Measurements from ENCODE around the gene RXRG.

The RXRG gene

GRCh38 chr1:165355977-165356811, 88.7 kb downstream of the RXRG start, which contains the start of gene LMX1A:
Gene LMX1A, minus strand, starts transcription at chr1:165356715. Its CDS starts 1,156 bp downstream, at chr1:165355559.
- DNase-seq (ENCODE audit: low spot score) = peak; percentile 43
- TF ChIP-seq, protein P1, sequence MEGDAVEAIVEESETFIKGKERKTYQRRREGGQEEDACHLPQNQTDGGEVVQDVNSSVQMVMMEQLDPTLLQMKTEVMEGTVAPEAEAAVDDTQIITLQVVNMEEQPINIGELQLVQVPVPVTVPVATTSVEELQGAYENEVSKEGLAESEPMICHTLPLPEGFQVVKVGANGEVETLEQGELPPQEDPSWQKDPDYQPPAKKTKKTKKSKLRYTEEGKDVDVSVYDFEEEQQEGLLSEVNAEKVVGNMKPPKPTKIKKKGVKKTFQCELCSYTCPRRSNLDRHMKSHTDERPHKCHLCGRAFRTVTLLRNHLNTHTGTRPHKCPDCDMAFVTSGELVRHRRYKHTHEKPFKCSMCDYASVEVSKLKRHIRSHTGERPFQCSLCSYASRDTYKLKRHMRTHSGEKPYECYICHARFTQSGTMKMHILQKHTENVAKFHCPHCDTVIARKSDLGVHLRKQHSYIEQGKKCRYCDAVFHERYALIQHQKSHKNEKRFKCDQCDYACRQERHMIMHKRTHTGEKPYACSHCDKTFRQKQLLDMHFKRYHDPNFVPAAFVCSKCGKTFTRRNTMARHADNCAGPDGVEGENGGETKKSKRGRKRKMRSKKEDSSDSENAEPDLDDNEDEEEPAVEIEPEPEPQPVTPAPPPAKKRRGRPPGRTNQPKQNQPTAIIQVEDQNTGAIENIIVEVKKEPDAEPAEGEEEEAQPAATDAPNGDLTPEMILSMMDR (IDR thresholded peaks at IDR 0.05; ENCODE audit: extremely low read depth, missing control alignments) = no peak

- DNase-seq (ENCODE audit: low spot score) = no peak
- TF ChIP-seq, protein P1 (IDR thresholded peaks at IDR 0.05; ENCODE audit: extremely low read depth, missing control alignments) = no peak
Observed at GRCh38 chr1:165355139-165355976, 89.6 kb downstream of the RXRG start.

- TF ChIP-seq, protein P1 (IDR thresholded peaks at IDR 0.05; ENCODE audit: extremely low read depth, missing control alignments) = no peak
- no peak for DNase-seq (ENCODE audit: low spot score)
Observed at GRCh38 chr1:165354739-165355138, 90.2 kb downstream of the RXRG start.

- no peak for DNase-seq (ENCODE audit: low spot score)
- TF ChIP-seq, protein P1 (IDR thresholded peaks at IDR 0.05; ENCODE audit: extremely low read depth, missing control alignments) = no peak
Observed at GRCh38 chr1:165353731-165354671, 90.9 kb downstream of the RXRG start.

DNA sequence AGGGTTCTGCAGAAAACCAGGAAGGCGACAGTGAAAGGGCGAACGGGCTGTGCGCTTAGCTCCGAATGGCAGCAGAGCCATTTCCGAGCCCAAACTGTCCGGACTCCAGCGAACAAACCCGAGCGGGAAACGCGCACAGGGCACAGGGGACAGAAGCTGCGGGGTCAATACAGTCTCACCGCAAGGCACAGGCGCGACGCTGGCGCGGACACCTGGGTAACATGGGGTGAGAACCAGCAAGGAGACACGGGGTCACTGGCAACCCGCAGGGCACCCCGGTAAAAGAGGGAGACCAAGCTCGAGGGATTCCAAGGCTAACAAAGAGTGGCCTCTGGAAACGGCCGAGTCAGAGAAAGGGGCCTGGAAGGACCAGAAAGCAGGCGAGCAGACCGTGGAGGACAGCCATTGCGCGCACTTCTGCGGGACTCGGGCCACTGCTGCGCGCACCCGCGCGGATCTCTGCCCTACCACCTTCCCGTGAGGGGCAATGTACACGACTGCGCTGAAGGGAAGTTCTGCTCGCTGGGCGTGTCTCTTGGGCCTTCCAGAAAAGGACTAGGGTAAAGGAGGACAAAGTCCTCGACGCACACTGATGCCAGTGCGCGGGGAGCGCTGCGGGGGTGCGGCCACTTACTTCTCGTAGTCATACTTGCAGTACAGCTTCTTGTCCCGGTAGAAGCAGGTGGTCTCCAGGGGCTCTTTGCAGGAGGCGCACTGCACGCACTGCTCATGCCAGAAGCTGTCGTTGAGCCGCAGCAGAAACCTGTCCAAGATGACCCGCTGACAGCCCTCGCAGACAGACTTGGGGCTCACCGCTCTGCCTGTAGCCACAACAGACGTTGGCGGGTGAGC, 92.3 kb downstream of the RXRG start:
- TF ChIP-seq, protein P1 (IDR thresholded peaks at IDR 0.05; ENCODE audit: extremely low read depth, missing control alignments) = no peak
- no peak for DNase-seq (ENCODE audit: low spot score)

DNA sequence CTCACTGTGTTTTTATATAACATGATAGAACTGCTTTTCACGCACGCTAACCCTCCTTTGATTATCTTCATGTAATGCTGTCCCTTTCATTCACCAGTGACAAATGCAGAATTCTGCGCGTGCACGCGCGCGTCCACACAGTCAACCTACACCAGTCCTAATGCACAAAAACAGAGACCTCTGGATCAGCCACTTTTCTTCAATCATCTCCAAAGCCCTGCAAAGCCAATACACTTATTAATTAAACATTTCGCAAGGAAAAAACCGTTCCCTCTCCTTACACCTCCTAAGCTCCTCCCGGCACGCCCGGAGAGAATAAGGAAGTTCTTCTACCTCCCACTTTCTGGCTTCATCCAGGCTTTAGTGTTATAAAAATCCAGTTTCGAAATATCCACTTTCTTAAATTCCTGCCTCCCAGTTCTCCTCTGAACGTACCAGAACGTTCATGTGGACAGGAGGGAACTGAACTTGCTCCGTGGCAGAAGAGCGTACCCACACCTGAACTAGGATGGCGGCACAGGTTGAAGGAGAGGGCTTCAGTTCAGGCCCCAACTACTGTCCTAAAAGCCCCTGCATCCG, 93.0 kb downstream of the RXRG start:
- no peak for DNase-seq (ENCODE audit: low spot score)
- TF ChIP-seq, protein P1 (IDR thresholded peaks at IDR 0.05; ENCODE audit: extremely low read depth, missing control alignments) = no peak

Measured in GM20000 (cell line).